NCI-H526 treated with DMSO at 0.1 percent for 48 hours (cell line): ENCODE results near the gene ZNG1A.
"Not testable (repeated sequence)": the region's sequence is repeated elsewhere in the genome, so short reads cannot be mapped to it uniquely, and the experiment has no call there.

ENCODE experiments used
- DNase-seq: peaks from one replicate; lab custom pipeline; 2025; lab: John Stamatoyannopoulos, UW

Gene ZNG1A

DNA sequence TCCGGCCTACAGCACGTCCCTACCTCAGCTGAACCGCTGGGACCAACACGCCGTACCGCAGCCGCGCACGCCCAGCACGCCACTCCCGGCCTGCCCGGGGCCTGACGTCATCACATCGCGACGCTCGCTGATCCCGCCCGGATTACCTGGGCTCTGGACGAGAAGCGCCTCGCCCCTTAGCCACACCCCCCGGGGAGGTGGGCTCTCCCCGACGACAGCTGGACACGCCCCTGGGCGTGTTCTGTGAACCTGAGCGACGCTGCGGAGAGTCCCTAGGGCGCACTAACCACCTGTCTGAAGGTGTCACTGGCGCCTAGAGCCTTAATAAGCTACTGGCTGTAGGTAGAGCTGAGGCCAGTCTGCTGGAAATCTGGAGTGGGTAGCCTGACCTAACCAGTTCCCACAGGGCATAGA is at the start of gene ZNG1A:
Gene ZNG1A (minus strand): TSS at position 87 of the 414 bp plus-strand sequence. CDS start 87 bp downstream, outside the sequence.
- peak; percentile 59 for DNase-seq

DNA sequence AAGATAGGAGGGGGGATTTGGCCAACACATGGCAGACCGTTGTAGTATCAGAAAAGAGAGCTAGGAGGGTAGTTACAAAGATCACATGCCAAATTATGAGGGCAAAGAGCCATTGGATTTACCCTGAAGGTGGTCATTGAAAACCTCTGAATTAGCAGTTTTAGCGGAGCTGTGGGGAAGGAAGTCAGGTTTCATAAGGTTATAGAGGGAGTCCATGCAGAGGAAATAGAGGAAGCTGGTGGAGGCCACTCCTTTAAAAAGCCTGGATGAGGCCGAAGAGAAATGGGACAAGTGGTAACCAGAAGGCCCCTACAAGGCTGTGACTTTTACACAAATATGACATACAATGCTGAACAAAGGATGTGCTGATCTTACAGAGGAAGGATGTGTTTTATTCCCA is 49.0 kb upstream of the ZNG1A start:
- DNase-seq: no peak

DNA sequence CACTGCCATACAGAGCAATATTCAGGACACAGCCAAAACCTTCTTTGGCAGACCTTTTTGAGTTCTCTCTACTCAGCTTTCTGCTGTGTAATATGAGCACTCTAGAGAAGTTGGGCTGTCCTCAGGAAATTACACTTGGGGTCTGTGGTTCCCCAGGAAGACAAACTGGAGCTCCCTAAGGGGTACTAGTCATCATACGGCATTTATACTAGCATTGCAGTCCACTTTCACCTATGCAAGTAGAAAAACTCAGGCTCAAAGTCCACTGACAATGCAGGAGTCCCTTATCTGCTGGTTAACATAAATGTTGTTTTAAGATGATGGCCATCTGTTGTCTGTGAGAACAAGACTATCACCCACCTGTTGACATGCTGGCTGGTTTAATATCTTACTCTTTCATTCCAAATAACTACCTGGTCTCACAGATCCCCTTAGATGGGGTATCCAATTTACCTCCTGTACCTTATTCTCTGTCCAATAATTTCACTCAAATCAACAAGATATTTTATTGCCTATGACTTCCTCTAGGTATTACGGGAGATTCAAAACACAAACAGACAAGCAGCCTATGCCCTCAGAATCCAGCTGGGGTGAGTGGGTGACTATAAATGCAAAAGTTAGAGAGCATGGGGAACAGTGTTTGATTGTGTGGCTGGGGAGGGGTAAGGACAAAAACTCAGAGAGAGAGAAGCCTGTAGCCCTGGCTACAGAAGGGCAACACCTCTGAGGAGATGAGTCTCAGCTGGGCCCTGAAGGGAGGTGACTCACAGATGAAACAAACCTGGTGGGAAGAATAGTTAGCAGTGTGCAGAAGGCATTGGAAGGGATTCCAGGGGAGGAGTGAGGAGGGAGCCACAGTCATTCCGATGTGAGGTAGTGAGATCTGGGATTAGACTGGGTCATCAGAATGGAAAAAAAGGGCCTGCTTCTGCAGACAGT is 46.0 kb upstream of the ZNG1A start:
- no peak for DNase-seq

DNA sequence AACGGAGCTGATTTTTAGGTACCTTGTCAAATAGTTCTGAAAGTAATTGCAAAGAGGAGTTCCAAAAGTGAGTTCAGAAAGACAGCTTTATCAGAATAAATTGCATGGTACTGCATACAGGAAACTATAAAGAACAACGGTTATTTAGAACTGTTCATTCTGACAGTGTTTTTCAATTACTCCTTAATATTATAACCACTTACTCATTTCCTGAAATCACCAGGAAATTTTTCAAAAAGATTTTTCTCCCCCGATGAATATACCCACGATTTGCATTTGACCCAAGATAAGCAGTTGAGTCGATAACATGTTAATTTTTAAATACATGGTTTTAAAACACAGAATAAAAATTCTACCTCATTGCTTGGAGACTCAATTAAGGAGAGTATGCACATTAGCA is 45.2 kb upstream of the ZNG1A start:
- DNase-seq: no peak

DNA sequence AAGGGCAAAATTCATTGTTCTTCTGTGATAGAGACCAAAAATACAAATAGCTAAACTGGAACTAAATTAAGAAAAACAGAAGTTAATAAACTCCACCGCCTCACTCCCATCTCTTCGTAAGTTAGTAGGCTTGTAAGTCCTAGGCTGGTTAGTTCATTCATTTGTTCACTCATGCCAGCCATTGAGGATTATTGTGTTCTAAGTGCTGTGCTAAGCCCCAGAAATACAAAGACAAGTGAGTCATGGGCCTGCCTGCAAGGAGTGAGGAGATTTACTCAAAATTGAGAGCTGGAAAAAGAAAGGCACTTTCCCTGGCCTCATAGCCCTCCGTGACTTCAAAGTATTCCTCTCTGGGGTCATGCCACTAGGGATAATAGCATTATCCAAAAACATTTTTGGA is 44.3 kb upstream of the ZNG1A start:
- no peak for DNase-seq

DNA sequence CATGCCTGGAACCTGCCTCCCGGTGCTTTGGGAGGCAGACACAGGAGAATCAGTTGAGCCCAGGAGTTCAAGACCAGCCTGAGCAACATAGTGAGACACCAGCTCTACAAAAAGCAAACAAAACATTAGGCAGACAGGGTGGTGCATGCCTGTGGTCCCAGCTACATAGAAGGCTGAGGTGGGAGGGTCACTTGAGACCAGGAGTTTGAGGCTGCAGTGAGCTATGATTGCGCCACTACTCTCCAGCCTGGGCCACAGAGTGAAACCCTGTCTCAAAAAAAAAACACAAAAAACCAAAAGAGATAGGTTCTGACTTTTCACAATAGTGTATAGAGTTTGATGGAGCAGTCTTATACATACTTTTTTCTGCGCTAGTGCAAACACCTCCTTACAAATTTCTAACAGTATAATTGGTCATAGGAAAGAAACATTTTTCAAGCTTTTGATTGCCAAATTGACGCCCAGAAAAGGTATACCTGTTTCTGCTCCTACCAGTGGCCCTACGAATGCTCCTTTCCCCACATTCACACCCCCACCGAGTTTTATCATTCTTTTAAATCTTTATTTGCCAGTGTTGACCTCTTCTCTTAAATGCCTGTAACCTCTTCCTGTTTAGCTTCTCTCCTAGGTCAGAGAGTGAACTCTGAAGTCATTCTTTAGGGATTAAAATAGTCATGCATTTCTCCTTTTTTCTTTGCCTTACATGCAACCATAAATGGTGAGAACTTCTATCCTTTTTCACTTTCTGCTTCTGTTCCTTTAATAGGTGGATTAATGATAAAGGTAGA is 43.3 kb upstream of the ZNG1A start:
- DNase-seq: no peak

DNA sequence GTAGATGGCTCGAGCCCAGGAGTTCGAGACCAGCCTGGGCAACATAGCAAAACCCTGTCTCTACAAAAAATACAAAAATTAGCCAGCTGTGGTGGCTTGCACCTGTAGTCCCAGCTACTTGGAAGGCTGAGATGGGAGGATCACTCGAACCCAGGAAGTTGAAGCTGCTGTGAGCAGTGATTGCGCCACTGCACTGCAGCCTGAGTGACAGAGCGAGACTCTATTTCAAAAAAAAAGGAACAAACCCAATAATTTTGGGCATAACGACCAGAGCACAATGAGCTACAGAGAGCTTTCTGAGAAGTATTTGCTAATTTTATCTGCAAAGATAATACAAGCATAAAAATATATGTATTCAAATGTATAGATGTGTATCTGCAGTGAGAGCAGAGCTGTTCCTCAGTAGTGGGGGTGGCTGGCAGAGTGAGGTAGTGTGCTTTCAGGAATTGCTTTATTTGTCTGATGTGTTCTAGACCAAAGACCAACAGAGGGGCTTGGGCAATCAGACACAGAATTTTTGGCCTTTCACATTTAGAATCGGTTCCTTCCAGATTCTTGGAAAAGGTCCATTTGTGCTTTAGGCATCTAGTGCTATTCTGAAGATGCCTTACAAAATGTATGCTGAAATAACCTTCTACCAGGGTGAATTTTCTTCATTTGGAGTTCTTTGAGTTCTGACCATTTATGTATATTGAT is 41.0 kb upstream of the ZNG1A start:
- DNase-seq: no peak

DNA sequence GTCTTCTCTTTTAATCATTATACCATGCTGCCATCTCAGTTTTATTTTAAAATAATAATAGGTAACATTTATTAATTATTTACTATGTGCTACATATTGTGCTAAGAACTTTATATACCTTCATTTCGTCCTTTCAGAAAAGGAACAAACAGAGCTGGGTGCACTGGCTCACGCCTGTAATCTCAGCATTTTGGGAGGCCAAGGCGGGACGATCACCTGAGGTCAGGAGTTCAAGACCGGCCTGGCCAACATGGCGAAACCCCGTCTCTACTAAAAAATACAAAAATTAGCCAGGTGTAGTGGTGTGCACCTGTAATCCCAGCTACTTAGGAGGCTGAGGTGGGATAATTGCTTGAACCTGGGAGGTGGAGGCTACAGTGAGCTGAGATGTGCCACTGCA is 40.2 kb upstream of the ZNG1A start:
- DNase-seq: not testable (repeated sequence)

DNA sequence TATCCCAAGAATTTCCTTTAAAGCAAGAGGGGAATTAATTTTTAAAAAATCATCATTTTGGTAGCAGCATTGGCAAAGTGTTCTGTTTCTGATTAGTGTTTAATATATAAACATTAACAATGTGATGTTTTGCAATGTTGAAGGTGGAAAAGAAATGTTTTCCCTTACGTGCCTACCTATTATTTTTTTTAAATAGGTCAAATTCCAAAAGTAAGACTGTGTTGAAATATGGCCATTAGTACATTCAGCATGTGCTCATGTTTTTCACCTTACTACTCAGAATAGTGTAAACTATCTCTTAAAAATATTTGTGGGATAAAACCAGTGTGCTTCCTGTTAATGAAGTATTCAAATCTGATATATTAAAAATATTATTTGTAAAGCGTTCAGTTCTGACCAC is 39.1 kb upstream of the ZNG1A start:
- DNase-seq: no peak

DNA sequence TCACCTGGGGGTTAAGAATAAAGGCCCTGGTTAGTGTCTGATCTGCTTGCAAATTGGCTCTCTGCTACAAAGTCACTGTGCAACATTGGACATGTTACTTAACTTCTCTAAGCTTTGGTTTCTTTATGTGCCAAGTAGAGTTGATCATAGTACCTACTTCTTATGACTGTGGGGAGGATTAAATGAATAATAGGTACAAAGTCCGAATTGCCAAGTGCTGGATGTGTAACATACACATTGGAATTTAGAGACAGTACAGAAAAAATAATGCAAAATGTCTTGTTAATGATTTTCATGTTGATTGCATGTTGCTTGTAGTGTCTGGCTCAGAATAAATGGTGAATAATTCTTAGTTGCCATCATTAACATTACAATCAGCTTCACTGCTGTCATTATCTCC is 38.0 kb upstream of the ZNG1A start:
- no peak for DNase-seq

DNA sequence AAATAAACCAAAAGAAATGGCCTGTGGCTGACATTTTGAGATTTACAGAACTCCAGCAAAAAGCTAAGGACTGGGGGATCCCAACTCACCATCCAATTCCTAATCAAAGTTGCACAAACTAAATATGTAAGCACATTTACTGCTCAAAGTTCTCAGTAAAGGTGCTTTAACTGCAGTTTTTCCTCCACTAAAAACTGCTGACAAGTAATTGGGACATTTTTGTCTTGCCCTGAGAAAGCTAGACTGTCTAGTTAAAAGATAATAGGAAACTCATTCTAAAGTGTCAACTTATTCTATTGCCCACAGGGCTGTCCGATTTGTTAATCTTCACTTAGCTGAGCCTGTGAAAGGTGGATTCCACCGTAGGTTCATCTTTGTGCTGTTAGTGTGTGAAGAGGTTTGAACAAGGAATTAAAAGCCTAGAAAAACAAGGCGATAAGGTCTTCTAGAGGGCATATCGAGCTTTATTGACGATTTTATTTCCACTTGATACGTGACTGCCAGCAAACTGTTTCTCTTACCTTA is 36.8 kb upstream of the ZNG1A start:
- no peak for DNase-seq

DNA sequence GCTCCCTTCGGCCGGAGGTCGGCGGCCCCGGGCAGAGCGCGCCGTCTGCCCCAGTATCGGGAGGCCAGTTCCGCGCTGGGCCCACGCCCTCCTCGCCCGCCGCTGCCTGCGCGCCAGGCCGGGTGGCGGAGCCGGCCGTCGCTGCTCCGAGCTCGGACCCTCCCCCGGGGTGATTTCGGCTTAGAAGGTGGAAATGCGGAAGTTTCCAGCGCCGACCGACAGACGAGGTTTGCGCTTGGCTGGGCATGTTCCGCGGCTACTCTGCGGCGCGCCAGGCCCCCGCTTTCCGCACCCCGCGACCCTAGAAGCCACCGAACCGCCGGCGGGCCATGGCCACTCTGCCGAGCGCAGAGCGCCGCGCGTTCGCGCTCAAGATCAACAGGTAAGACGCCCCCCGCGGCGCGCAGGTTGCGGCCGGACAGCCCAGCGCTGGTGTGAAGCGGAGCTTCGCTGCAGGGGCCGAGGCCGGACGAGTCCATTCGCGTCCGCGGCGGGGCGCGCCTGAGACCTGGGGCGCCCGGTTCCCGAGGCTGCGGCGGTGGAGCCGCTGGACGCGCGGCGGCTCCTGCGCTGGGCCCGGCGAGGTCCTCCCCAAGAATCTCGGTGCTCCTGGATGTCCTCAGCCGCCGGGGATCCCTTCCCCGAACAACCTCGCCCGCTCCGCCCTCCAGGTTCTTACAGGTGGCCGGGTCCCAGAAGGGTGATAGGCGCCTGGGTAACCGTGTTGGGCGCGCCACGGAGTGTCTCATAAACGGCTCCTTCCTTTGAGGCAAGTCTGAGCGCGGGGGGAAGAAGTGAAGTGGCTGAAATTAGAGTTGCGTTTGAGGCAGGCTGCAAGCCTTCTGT is 36.0 kb upstream of the ZNG1A start, which contains the start of gene DOCK8:
Gene DOCK8 (plus strand): TSS at position 218 of the 846 bp plus-strand sequence. CDS start 112 bp downstream, at position 330.
- peak; percentile 42 for DNase-seq

DNA sequence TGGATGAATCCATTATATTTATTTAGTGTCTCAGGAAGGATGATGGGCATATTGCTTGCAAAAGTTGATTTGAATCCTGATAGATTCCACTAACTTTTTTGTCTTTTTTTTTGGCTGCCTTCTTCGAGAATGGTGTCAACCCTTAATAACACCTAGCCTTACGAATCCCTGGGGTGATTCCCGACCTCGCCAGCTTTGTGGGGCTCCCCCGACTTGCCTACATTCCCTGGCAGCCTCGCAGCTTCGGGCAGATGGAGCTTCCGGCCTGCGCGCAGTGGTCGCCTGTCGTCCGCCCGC is 35.4 kb upstream of the ZNG1A start:
- DNase-seq: no peak

DNA sequence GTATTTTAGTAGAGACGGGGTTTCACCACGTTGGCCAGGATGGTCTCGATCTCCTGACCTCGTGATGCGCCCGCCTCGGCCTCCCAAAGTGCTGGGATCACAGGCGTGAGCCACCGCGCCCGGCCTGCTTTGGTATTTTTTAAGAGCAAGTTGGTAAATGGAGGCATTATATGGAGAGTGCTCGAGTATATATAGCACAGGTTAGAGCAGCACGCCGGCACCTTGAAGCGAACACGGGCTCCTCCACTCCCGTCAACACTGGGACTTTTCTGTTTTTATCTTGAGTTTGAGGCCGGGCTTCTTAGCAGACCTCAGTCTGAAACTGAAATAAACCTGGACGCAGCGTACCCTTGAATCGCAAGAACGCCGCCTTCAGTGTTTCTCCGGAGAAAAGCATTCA is 35.0 kb upstream of the ZNG1A start:
- not testable (repeated sequence) for DNase-seq

DNA sequence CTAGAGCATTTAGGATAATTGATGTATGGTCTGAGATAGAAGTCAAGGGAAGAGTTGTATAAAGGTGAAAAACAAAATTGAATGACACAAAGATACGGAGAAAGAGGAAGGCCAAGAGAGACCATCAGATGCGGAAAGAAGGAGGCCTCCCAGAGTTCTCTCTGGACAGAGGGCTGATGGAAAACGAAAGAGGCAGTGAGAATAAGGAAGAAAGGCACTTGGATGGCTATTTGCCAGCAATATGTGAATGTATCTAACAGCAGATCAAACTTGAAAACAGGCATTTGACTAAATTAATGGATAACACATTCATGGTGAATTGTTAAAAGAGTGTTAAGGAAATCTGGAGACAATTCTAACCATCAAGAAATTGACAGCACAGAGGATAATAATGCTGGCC is 33.4 kb upstream of the ZNG1A start:
- no peak for DNase-seq

DNA sequence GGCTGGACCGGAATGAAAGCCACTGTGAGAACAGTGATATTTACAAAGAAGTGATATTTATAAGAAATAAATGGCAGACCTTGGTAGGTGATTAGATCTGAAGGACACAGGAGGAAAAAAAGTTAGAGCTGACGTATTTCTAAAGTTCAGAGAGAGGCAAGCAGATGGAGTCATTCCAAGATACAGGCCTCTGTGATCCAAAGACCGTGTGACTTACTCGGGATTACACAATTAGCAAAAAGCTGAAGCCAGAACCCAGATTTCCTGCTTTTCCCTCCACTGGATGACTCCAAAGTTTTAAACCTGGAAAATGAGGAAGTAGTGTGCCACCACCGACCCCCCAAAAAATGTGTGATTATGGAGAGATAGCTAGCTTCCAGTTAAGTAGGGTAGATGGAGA is 32.7 kb upstream of the ZNG1A start:
- DNase-seq: no peak

DNA sequence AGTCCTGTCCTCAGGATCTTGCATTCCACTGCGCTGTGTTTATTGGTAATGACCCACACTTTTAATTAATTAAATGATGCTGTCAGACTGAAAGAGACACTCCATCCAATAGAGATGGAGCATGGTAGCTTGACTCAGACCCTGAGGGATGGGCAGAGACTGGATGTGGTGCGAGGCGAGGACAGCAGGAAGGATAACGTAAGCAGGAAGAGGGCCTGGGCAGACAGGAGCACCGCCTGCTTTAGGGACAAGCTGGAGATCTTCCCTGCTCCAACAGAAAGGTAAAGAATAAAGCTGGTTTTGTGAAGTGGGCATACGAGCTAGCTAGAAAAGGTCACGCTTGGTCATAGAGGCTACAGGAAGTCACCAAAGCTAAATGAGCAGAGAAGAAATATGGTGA is 32.2 kb upstream of the ZNG1A start:
- DNase-seq: no peak

DNA sequence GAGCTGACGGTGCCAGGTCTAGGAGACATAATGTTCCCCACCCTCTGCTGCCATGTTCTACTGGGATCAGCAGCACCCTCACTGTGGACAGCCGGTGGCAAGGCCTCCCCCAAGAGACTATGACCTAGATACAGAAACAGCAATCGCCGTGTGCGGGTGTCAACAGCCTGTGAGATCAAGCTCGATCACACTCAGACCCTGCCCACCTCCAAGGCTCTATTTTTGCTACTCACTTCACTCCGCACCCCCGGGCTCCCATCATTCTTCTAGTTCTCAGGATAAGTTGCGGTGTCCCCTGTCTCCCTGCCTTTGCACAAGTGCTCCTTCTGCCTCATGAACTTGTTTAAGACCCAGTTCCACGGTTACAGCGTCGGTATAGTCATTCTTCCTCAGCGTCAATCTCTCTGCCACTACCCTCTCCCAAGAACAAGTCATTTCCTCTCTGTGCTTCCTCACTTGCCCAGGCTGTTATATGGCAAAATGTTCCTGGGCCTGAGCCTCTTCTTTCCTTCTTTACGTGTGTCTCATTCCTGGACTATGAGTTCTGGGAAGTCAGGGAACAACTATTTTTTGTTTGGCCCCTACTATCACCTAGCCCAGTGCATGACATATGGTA is 30.4 kb upstream of the ZNG1A start:
- DNase-seq: no peak

DNA sequence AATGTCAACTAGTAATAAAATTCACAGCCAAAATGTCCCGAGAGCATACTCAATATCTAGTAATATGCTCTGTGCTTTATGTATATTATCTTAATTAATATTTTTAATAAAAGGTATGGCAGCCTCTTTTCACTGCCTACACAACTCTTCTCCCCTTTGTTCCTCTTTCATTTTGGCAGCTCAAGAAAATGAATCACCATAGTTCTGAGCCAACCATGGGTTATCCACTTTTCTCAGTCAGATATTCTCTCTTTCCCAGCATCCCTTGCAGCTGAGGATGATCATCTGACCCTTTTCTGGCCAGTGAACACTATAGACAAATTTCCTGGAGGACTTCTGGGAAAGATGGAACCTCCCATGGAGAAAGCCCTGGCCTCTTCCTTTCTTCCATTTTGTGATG is 27.6 kb upstream of the ZNG1A start:
- no peak for DNase-seq

DNA sequence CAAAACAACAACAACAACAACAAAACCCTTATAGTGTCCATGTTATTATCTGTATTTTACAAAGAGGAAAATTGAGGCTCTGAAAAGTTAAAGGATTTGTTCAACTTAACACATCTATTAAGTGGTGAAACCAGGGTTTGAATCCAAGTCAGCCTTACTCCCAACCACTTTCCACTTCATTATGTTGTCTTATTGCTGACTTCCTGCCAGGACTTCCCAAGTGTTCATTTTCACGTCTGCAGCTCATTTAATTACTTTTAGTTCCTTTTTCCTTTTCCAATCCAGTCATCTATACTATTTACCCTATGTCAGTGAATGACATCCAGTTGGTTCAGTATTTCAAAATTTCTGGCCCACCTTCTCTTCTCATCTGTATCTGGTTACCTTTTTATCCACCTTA is 20.7 kb upstream of the ZNG1A start:
- not testable (repeated sequence) for DNase-seq
